Spleen (tissue), 7 donors: Measurements from ENCODE around the gene PLCB3.

Source experiments
- CTCF ChIP-seq, 11 experiments: fragments of 200-600 bp in 7 of 11; fragments of 450-650 bp in 4 of 11; sonication (generic) in 4 of 11; IDR thresholded peaks in 8 of 11; conservative IDR thresholded peaks in 3 of 11; 1 replicate in 7 of 11; 2 replicates in 4 of 11; pipeline versions ENCODE4 v1.4.0 to v1.8.0; 2016 to 2021; ENCODE audit warnings: antibody characterized with exemption in 11 of 11, inconsistent platforms in 4 of 11, mild to moderate bottlenecking in 1 of 11
- POLR2A ChIP-seq, 3 donors: fragments of 450-650 bp; IDR thresholded peaks; one replicate each; pipeline ENCODE4 v1.5.1; 2017; ENCODE audit warnings: antibody characterized with exemption in 3 of 3, mild to moderate bottlenecking in 1 of 3
- donor health status: DM: no; HTN: no; CAD: no; lungs with moderate emphysema.
- donor health status: DM: no; HTN: no; CAD: no.
- donor health status: DM: no; HTN: no; CAD: no.

GRCh38 chr11:64243236-64243854, 8.0 kb upstream of the PLCB3 start:
- TF ChIP-seq CTCF (IDR thresholded peaks at IDR 0.05 in 8 of 11, conservative IDR thresholded peaks at IDR 0.05 in 3 of 11) (no peak), POLR2A (IDR thresholded peaks at IDR 0.05) (no peak)
